ENCODE results near the gene DNMT3L. TPM values are rescaled to one million over a fixed set of nuclear protein-coding genes. Genes with fewer than 3 reads are reported as not detected.

Gene DNMT3L
- total RNA-seq, 4 donors from 2014 or later: not detected

- Histone ChIP-seq H3K9me3 (no peaks in the 10 kb centered on the region), H3K27ac (no peak overlapping the region), H3K4me3 (no peak overlapping the region), H3K36me3 (no peaks in the 10 kb centered on the region), H3K27me3 (no peaks in the 10 kb centered on the region), H3K4me1 (no peaks in the 10 kb centered on the region)
- DNase-seq: no peak
- no peak for TF ChIP-seq CTCF (IDR thresholded peaks at IDR 0.05)
- TF ChIP-seq POLR2A (IDR thresholded peaks at IDR 0.05): no peak
Measured at GRCh38 chr21:44279354-44280260, 17.9 kb upstream of the DNMT3L start.

DNA sequence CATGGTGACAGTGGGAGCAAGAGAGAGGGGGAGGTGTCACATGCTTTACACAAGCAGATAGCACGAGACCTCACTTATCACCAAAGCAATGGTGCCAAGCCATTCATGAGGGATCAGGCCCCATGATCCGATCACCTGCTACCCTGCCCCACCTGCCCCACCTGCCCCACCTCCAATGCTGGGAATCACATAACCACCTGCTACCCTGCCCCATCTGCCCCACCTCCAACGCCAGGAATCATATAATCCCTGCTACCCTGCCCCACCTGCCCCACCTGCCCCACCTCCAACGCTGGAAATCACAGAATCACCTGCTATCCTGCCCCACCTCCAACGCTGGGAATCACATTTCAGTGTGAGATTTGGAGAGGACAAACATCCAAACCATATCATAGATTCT lies 13.3 kb upstream of the DNMT3L start:
- Histone ChIP-seq H3K4me3 (no peak overlapping the region), H3K27me3 (no peaks in the 10 kb centered on the region), H3K36me3 (no peaks in the 10 kb centered on the region), H3K4me1 (no peaks in the 10 kb centered on the region), H3K27ac (no peak overlapping the region), H3K9me3 (no peaks in the 10 kb centered on the region)
- TF ChIP-seq CTCF (IDR thresholded peaks at IDR 0.05) (no peak), POLR2A (IDR thresholded peaks at IDR 0.05) (no peak)
- DNase-seq: no peak

DNA sequence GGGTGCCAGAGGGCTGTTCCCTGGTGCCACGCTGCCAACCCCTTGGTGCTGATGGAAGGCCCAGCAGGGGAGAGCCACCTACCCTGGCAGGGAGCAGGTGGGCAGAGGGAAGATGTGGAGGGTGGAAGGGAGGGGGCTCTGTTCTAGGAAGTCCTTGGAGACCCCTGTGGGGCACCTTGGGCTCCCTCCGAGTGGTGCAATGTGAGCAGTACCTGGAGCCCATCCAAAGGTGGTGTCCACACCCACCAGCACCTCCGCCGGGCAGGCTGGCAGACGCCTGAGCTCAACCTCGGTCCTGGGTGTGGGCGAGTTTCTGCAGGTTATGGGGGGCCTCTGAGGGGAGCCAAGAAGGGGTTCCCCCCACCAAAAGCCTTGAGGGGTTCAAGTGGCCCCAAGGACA lies 11.3 kb upstream of the DNMT3L start:
- no peaks in the 10 kb centered on the region for H3K27me3 ChIP-seq
- H3K4me3 ChIP-seq: no peak overlapping the region
- no peaks in the 10 kb centered on the region for H3K36me3 ChIP-seq
- no peaks in the 10 kb centered on the region for H3K4me1 ChIP-seq
- DNase-seq: no peak
- no peaks in the 10 kb centered on the region for H3K9me3 ChIP-seq
- no peak overlapping the region for H3K27ac ChIP-seq
- TF ChIP-seq POLR2A (IDR thresholded peaks at IDR 0.05) (no peak), CTCF (IDR thresholded peaks at IDR 0.05) (no peak)

- H3K27ac ChIP-seq: no peak overlapping the region
- DNase-seq: no peak
- TF ChIP-seq CTCF (IDR thresholded peaks at IDR 0.05) (no peak), POLR2A (IDR thresholded peaks at IDR 0.05) (no peak)
- H3K9me3 ChIP-seq: no peaks in the 10 kb centered on the region
- H3K4me1 ChIP-seq: no peaks in the 10 kb centered on the region
- no peak overlapping the region for H3K4me3 ChIP-seq
- no peaks in the 10 kb centered on the region for H3K27me3 ChIP-seq
- no peaks in the 10 kb centered on the region for H3K36me3 ChIP-seq
Measured at GRCh38 chr21:44272284-44272858, 10.7 kb upstream of the DNMT3L start.

GRCh38 chr21:44271558-44272283 lies 10.0 kb upstream of the DNMT3L start:
- TF ChIP-seq POLR2A (IDR thresholded peaks at IDR 0.05): no peak
- TF ChIP-seq CTCF (IDR thresholded peaks at IDR 0.05): no peak
- no peaks in the 10 kb centered on the region for H3K36me3 ChIP-seq
- DNase-seq: no peak

More at GRCh38 chr21:44271558-44272283, 10.0 kb upstream of the DNMT3L start:
- H3K27me3 ChIP-seq: no peaks in the 10 kb centered on the region
- H3K9me3 ChIP-seq: no peaks in the 10 kb centered on the region
- H3K4me1 ChIP-seq: no peaks in the 10 kb centered on the region
- H3K4me3 ChIP-seq: no peak overlapping the region
- H3K27ac ChIP-seq: no peak overlapping the region

Measured in Peyer's patch (tissue), 4 donors.